Left ventricle myocardium superior (tissue), 1 donor: ENCODE data around the gene CDC42EP4. TPM values are rescaled to one million over a fixed set of nuclear protein-coding genes. Genes with fewer than 3 reads are reported as not detected.

Experiments
- ATAC-seq: fragments of 200-7000 bp; cut with Tn5 transposase; one replicate; pipeline ENCODE4 v1.9.1; 2020; ENCODE audit warnings: mild to moderate bottlenecking, moderate library complexity
- DNase-seq: peaks from one replicate; pipeline ENCODE4 v3.0.0-alpha.2; 2020
- intact Hi-C: fragments of 100-400 bp; cut with micrococcal nuclease; formaldehyde crosslinking; loops from one replicate; pipeline ENCODE4 v1.11.0; 2022
- long read RNA-seq: library from polyadenylated mRNA; unstranded; transcript quantifications from one replicate; pipeline ENCODE4 v2.0.0, GENCODE V29; 2021
- total RNA-seq: library from RNA; stranded (reverse); fragmentation: NEBNext Ultra II Directional; extraction: Animal tissue kit (Norgen Biotek cat#: 25700); gene quantifications from one replicate; pipeline ENCODE4 v1.2.1, GENCODE V29; 2021
- donor health status: DM: no; HTN: yes; CAD: no; lungs with severe emphysema.

Gene CDC42EP4, protein sequence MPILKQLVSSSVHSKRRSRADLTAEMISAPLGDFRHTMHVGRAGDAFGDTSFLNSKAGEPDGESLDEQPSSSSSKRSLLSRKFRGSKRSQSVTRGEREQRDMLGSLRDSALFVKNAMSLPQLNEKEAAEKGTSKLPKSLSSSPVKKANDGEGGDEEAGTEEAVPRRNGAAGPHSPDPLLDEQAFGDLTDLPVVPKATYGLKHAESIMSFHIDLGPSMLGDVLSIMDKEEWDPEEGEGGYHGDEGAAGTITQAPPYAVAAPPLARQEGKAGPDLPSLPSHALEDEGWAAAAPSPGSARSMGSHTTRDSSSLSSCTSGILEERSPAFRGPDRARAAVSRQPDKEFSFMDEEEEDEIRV
- 51.4 TPM for total RNA-seq
- long read RNA-seq, transcript CDC42EP4-205 (2 exons, 1,022 nt), result minor isoform, 8 of 141 reads
- long read RNA-seq, transcript CDC42EP4-201 (2 exons, 3,272 nt), result major isoform, 65 of 141 reads
- long read RNA-seq, partial matches to known transcripts, result 0 of 141 reads
- long read RNA-seq, other reads (novel, unspliced or antisense), result 68 of 141 reads

GRCh38 chr17:73311781-73312641 lies at the start of gene CDC42EP4:
TSS of gene CDC42EP4 (minus strand) at chr17:73312001. CDS start at chr17:73286500, 25,501 bp downstream.
- peak; percentile 88 for ATAC-seq
- peak; percentile 97 for DNase-seq
- intact Hi-C loops, result no loop called here

DNA sequence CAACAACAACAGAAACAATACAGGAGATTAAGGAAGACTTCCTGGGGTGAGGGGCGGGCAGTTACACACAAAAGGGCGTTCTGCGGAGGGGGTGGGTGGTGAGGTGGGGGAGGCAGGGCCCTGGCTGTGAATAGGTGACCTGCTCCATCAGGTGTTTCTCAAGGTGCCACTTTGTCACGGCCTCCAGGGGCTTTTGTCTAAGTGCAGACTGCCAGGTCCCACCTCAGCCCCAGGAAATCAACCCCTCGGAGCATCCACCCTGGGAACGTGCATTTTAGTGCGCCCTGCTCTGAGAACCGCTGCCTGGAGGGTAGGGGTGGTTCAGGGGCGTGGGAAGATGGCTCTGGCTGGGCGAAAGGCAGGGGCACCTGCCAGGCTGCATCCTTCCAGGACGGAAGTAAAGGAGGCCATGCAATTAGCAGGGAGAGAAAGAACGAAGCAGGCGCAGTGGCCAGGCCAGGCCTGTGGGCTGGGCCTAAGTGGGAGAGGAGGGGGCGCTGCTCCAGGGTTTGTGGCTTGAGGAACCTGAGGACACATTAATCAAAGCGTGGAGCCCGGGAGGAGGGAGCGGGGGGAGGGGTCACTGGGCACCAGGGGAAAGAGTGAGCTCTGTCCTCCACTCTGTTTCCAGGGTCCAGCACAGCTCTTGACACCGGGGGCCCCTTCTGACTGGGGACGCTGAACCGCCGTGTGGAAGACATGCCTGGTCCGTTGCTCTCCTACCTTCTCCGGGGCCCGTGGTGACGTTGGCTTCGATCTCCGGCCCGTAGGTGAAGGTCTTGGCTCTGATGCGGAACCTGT lies 49.4 kb upstream of the CDC42EP4 start:
- no peak for ATAC-seq
- DNase-seq, result peak; percentile 26
- intact Hi-C loops, result no loop called here

GRCh38 chr17:73359987-73360410 lies 48.2 kb upstream of the CDC42EP4 start:
- peak; percentile 85 for DNase-seq
- peak; percentile 81 for ATAC-seq
- intact Hi-C loops, result no loop called here

DNA sequence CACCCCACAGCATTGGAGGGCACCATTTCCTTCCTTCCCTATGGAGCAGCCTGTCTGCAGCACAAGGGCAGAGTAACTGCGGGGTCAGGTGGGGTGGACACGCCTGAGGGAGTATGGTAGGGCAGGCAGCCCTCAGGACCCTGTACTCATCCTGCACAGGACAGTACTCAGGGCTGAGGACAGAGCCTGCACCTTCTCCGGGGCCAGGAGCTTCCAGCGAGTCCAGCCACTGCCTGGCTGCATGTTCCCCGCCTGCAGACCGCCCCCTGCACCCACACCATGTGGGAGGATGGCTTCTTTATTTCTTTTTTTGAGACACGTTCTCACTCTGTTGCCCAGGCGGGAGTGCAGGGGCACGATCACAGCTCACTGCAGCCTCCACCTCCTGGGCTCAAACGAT lies 47.6 kb upstream of the CDC42EP4 start:
- peak; percentile 2 for ATAC-seq

DNA sequence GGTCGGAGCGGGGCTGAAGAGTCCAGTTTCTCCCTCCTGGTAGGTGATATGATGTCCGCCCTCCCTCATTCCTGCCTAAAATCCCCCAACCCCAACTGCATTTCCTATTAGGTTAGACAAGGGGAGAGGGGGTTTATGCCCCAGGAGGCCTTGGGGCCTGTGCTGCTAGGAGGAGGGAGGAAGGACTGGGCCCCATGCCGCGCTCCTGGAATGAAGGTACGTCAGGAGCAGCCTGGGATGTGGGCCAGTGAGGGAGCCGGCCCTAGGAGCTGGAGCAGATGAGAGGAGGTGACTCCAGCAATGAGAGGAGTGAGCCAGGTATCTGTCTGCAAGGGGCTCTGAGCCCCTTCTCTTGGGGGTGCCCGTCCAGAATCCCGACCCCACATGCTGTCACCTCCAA lies 46.9 kb upstream of the CDC42EP4 start:
- DNase-seq (peak; percentile 86), ATAC-seq (peak; percentile 68)
- intact Hi-C loops, result no loop called here

More for the DNA sequence above, 47.6 kb upstream of the CDC42EP4 start:
- intact Hi-C loops, result no loop called here
- DNase-seq, result peak; percentile 32

DNA sequence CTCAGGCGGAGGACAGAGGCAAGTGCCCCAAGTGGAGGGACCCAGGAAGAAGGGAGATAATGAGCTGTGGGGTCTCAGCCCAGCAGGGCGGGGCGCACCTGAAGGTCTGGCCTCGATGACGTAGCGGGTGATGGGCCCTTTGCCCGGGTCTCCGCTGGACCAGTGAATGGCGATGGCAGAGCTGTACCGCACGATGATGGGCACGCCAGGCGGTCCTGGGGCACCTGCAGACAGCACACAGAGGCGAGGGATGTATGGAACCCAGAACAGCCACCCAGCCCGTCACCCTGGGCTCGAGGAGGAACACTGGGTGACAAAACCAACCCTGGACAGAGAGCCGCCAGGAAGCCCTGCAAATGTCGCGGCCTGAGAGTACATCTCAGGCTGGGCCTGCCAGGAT lies 46.2 kb upstream of the CDC42EP4 start:
- DNase-seq (peak; percentile 30), ATAC-seq (no peak)
- intact Hi-C loops, result no loop called here

GRCh38 chr17:73357318-73357717 lies 45.5 kb upstream of the CDC42EP4 start:
- intact Hi-C loops, result no loop called here
- DNase-seq, result peak; percentile 68

GRCh38 chr17:73356561-73357170 lies 44.9 kb upstream of the CDC42EP4 start:
- ATAC-seq, result no peak
- DNase-seq, result peak; percentile 29
- intact Hi-C loops, result no loop called here

More at GRCh38 chr17:73357318-73357717, 45.5 kb upstream of the CDC42EP4 start:
- peak; percentile 64 for ATAC-seq

DNA sequence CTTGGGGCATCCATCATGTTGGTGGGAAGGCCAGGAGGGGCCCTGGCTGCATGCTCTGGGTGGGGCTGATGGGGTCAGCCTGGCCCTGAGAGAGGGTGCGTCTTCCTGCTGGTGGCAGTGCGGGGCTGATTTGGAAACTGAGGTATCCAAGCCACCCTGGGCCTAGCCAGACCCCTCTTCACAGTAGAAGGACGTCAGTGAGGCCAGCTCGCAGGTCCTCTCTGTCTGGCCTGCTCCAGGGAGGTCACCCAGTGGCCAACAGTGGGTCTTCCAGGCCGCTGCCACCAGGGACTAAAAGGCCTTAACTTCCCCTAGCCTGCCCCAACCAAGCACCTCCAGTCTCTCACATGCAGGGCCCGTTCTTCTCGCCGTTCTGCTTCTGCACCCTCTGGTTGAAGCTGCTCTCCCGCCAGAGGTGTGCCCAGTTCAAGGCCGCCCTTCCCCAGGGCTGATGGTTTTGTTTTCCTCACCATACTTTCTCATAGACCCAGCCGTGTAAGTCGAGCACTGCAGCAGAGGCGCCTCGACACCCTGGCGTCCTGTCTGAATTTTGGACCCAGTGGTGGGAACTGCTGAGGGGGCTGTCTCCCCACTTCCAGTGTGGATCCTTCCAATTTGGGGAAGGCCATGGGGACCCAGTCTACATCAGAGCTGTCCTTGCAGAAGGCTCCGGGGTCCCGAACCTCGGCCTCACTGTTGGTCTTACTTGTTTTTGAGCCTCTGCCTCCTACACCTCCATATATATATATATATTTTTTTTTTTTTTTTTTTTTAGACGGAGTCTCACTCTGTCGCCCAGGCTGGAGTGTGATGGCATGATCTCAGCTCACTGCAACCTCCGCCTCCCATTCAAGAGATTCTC lies 42.9 kb upstream of the CDC42EP4 start:
- ATAC-seq (no peak), DNase-seq (no peak)
- intact Hi-C loops, result no loop called here

- no peak for ATAC-seq
- intact Hi-C loops, result no loop called here
- DNase-seq, result peak; percentile 11
Observed at GRCh38 chr17:73352261-73352660, 40.5 kb upstream of the CDC42EP4 start.

- ATAC-seq, result no peak
- DNase-seq, result peak; percentile 0
- intact Hi-C loops, result no loop called here
Observed at GRCh38 chr17:73351764-73352163, 40.0 kb upstream of the CDC42EP4 start.

DNA sequence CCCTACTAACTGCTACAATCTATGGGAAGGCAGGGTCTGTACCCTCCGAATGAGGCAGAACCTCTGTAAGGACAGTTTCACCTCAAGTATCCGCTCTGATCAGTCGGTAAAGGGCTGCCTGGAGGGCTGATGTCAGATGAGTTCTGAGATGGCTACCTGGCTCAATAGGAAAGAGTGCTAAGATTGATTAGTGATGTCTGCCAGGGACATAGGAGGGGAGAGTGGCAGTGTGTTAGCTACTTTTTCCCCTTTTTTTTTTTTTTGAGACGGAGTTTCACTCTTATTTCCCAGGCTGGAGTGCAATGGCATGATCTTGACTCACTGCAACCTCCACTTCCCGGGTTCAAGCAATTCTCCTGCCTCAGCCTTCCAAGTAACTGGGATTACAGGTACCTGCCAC lies 39.1 kb upstream of the CDC42EP4 start:
- intact Hi-C loops, result no loop called here
- ATAC-seq, result no peak
- peak; percentile 3 for DNase-seq

- ATAC-seq (no peak), DNase-seq (peak; percentile 2)
- intact Hi-C loops, result no loop called here
Observed at GRCh38 chr17:73349647-73350046, 37.8 kb upstream of the CDC42EP4 start.

DNA sequence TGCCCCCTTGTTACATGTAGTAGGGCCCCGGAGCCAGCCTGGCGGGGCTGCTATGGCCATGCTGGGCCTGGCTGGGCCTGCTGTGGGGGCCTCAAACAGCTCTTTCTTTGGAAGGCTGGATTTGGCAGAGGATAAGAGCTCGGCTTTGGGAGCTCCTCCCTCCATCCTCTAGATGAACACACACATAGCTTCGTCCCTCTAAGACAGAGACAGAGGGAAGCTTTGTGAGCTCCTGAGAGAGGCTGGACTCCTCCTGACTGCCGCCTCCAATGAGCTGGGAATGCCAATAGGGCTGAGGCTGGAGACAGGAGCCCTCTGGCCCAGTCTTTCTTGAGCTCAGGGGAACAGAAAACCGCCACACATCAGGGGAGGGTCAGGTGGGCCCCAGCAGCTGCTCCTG lies 37.3 kb upstream of the CDC42EP4 start:
- intact Hi-C loops, result no loop called here
- ATAC-seq (peak; percentile 49), DNase-seq (peak; percentile 33)

GRCh38 chr17:73348829-73349095 lies 37.0 kb upstream of the CDC42EP4 start:
- no peak for DNase-seq
- intact Hi-C loops, result no loop called here
- ATAC-seq, result no peak

GRCh38 chr17:73348018-73348828 lies 36.4 kb upstream of the CDC42EP4 start:
- intact Hi-C loops, result no loop called here
- no peak for ATAC-seq
- DNase-seq, result peak; percentile 8

- DNase-seq, result peak; percentile 20
Observed at GRCh38 chr17:73347351-73347750, 35.5 kb upstream of the CDC42EP4 start.

More at GRCh38 chr17:73347351-73347750, 35.5 kb upstream of the CDC42EP4 start:
- intact Hi-C loops, result no loop called here
- no peak for ATAC-seq
